ENCODE data around the gene TTLL5.
A peak's percentile ranks its signal among the peaks of the same experiment; 100 is the strongest.

Gene TTLL5

DNA sequence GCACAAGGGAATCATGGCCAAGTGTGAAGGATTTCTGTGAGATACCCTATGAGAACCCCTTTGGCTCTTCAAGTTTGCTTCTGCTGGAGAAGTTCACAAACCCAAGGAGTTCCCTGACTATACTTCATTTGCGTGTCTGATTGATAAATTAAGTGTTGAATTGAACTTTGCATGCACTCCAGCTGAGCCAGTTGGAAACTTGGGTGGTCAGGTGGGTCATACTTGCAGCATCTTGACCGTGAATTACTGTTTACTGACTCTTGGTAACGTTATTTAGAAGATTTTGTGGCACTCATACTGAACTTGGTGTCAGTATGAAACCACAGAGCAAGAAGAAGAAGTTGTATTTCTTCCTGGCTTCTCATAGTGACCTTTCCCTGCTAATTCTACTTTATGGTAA is 243.3 kb downstream of the TTLL5 start:
- TF ChIP-seq FOXA1 (IDR thresholded peaks at IDR 0.05) (no peak), FOXK2 (IDR thresholded peaks at IDR 0.05) (no peak), ZNF384 (IDR thresholded peaks at IDR 0.05) (no peak), LEF1 (IDR thresholded peaks at IDR 0.05; ENCODE audit: borderline replicate concordance) (no peak), CTBP1 (IDR thresholded peaks at IDR 0.05; ENCODE audit: borderline replicate concordance) (no peak), SP1 (IDR thresholded peaks at IDR 0.05) (no peak), L3MBTL2 (conservative IDR thresholded peaks at IDR 0.05) (no peak), HDGF (IDR thresholded peaks at IDR 0.05; ENCODE audit: borderline replicate concordance) (no peak)
- TF ChIP-seq, protein P1, sequence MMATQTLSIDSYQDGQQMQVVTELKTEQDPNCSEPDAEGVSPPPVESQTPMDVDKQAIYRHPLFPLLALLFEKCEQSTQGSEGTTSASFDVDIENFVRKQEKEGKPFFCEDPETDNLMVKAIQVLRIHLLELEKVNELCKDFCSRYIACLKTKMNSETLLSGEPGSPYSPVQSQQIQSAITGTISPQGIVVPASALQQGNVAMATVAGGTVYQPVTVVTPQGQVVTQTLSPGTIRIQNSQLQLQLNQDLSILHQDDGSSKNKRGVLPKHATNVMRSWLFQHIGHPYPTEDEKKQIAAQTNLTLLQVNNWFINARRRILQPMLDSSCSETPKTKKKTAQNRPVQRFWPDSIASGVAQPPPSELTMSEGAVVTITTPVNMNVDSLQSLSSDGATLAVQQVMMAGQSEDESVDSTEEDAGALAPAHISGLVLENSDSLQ (IDR thresholded peaks at IDR 0.05), result no peak
- CTCF ChIA-PET, result interaction anchor here (0.6 kb wide), 1 partner anchor 36 kb away, joined by 4 read pairs; no protein-coding TSS in a partner anchor
- POLR2A ChIA-PET, result no interaction called here
- no peak for DNase-seq (ENCODE audit: extremely low spot score)

DNA sequence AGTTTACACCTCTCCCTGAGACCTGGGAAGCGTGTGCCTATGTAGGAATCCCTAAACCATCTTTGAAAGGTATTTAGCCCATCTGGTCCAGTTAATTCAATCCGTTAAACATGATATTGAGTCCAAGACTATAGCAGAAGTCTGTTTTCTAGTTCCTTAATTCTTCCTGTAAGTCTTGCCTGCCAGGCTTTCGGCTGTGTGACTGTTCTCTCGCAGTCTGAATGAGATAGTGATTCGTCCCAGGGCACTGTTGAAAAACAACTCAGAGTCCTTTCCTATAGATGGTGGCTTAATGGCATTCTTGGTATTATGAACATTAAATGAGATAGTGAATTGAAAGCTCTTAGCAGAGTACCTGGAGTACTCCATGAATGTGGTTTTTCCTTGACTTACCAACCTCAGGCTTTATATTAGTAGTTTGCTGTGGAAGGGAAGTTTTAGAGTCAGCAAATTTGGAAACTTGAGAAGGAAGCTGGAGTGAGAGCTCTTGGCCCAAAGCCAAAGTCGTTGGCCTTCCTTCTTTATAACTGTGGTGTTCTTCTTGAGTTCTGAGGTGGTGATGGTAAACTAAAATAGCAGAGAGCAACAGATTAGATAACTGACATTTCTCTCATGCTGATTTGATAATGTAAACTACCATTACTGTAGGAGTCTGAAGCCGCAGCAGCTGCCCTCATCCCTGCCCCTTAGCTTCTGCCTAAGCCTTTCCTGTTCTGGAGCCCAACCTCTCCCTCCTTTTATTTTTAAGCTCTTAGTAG is 244.3 kb downstream of the TTLL5 start:
- POLR2A ChIA-PET, result no interaction called here
- no peak for DNase-seq (ENCODE audit: extremely low spot score)
- CTCF ChIA-PET, result interaction anchor here (0.7 to 3.0 kb wide), 11 partner anchors 7 to 328 kb away, joined by 3 to 19 read pairs (median 6); no protein-coding TSS in a partner anchor
- TF ChIP-seq SUZ12 (IDR thresholded peaks at IDR 0.05) (no peak), SP1 (IDR thresholded peaks at IDR 0.05) (no peak), LEF1 (IDR thresholded peaks at IDR 0.05; ENCODE audit: borderline replicate concordance) (no peak), ARNT (IDR thresholded peaks at IDR 0.05) (no peak), FOXM1 (IDR thresholded peaks at IDR 0.05; ENCODE audit: borderline replicate concordance) (no peak), FOXK2 (IDR thresholded peaks at IDR 0.05) (no peak), HDGF (IDR thresholded peaks at IDR 0.05; ENCODE audit: borderline replicate concordance) (no peak), BHLHE40 (IDR thresholded peaks at IDR 0.05; ENCODE audit: borderline replicate concordance) (no peak), L3MBTL2 (conservative IDR thresholded peaks at IDR 0.05) (no peak), ZNF384 (IDR thresholded peaks at IDR 0.05) (no peak), NFRKB (IDR thresholded peaks at IDR 0.05) (no peak)

DNA sequence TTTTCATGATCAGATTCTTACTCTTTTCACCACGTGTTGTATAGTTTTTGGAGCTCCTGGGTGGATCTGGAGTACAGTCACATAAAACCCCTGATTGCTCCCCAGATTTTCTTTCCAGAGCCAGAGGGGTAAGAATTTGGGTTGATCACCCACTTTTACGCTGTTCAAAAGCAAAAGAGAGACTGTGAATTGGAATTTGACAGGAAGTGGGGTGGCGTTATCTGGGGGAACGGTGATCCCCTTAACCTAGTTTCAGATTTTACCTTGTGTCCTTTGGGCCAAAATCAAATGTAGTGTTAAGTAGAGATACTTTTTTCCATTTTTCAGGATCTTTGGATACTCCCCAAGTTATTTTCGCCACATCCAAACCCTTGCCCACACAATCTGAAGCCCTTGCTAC is 245.2 kb downstream of the TTLL5 start:
- CTCF ChIA-PET, result interaction anchor here (0.6 to 3.0 kb wide), 23 partner anchors 8 to 197 kb away, joined by 3 to 19 read pairs (median 4); partner anchors contain the start of genes IFT43 and TGFB3
- TF ChIP-seq FOXK2 (IDR thresholded peaks at IDR 0.05), result no peak
- TF ChIP-seq, protein P1 (IDR thresholded peaks at IDR 0.05), result no peak
- TF ChIP-seq ARNT (IDR thresholded peaks at IDR 0.05), result no peak
- TF ChIP-seq SUZ12 (IDR thresholded peaks at IDR 0.05), result no peak
- TF ChIP-seq NFRKB (IDR thresholded peaks at IDR 0.05), result no peak
- TF ChIP-seq BHLHE40 (IDR thresholded peaks at IDR 0.05; ENCODE audit: borderline replicate concordance), result no peak
- no peak for DNase-seq (ENCODE audit: extremely low spot score)
- POLR2A ChIA-PET, result interaction anchor here (1.5 kb wide), 1 partner anchor 76 kb away, joined by 5 read pairs; the partner anchor contains the start of gene TGFB3

DNA sequence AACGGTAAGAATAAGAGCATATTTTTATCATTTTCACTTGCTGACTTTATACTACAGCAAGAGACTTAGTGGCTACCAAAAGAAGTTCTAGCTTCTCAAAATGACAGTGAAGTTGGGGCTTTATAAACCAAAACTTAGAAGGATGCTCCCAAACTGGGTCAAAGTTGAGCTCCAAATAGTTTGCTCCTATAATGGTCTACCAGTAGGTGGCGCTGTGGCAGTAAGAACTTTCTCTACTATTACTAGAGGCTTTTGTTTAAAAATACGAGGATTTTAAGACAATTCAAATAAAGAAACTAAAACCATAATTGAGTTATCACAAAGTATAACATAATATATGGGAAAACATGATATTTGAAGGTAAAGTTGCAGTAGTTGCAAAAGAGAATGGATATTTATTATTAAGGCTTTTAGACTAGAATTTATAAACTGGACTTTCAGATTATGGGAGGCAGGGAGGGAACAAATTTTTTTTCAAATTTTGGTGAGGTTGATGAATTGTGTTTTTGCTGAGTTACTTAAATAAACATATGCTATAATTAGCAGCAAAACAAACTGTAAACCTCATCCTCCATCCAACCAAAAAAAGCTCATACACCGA is 245.7 kb downstream of the TTLL5 start:
- TF ChIP-seq BHLHE40 (IDR thresholded peaks at IDR 0.05; ENCODE audit: borderline replicate concordance), result no peak
- no peak for TF ChIP-seq ARNT (IDR thresholded peaks at IDR 0.05)
- TF ChIP-seq TARDBP (IDR thresholded peaks at IDR 0.05), result no peak
- no peak for TF ChIP-seq ZNF384 (IDR thresholded peaks at IDR 0.05)
- TF ChIP-seq, protein P1 (IDR thresholded peaks at IDR 0.05), result no peak
- no peak for TF ChIP-seq SP1 (IDR thresholded peaks at IDR 0.05)
- TF ChIP-seq NFRKB (IDR thresholded peaks at IDR 0.05), result no peak
- no peak for TF ChIP-seq SUZ12 (IDR thresholded peaks at IDR 0.05)
- POLR2A ChIA-PET, result interaction anchor here (1.5 kb wide), 1 partner anchor 76 kb away, joined by 5 read pairs; the partner anchor contains the start of gene TGFB3
- peak; percentile 54 for DNase-seq (ENCODE audit: extremely low spot score)
- CTCF ChIA-PET, result interaction anchor here (0.6 to 3.0 kb wide), 22 partner anchors 9 to 327 kb away, joined by 3 to 19 read pairs (median 4); partner anchors contain the start of genes IFT43 and TGFB3

DNA sequence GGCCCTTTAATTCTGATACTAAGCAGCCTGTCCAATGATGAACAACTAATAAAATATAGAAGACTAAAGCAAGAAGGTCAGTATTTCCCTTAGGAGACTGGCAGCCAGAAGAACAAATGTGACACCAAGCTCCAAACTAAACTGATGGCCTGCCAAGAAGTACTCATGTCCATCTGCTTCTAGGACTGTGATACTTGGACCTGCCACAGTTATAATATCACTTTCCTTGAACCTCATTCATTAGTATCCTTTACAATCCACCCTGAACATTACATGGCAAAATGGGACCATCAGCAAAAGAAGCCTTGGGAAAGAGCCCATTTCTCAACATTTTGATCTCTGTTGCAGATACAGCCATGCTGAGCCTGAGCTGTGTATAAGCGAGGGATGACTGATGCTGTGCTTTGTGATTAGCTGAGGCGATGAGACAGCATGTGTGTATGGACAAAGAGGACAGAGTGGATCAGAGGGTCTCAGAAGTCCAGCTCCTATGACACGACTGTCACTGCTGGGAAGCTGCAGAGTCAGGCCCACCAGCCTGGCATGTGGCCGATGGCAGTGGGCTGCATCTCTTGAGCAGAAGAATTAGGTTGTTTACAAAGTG is 246.8 kb downstream of the TTLL5 start:
- TF ChIP-seq BHLHE40 (IDR thresholded peaks at IDR 0.05; ENCODE audit: borderline replicate concordance) (no peak), ARNT (IDR thresholded peaks at IDR 0.05) (no peak), HDGF (IDR thresholded peaks at IDR 0.05; ENCODE audit: borderline replicate concordance) (no peak), ELF4 (IDR thresholded peaks at IDR 0.05) (no peak), L3MBTL2 (conservative IDR thresholded peaks at IDR 0.05) (no peak), TARDBP (IDR thresholded peaks at IDR 0.05) (no peak), SP1 (IDR thresholded peaks at IDR 0.05) (no peak), ZNF384 (IDR thresholded peaks at IDR 0.05) (no peak)
- TF ChIP-seq, protein P1 (IDR thresholded peaks at IDR 0.05), result no peak
- ChIA-PET POLR2A (interaction anchor here (1.2 to 1.5 kb wide), 2 partner anchors 75 to 535 kb away, joined by 3 to 5 read pairs; partner anchors contain the start of gene TGFB3), CTCF (interaction anchor here (0.6 to 3.0 kb wide), 3 partner anchors 8 to 328 kb away, joined by 3 to 17 read pairs (median 9); partner anchors contain the start of gene TGFB3)
- DNase-seq (ENCODE audit: extremely low spot score), result no peak

Data from HEK293T (cell line).